GM19467 (cell line): ENCODE measurements around the gene NT5C1A.

Source experiments
- ATAC-seq: cut with Tn5 transposase; IDR thresholded peaks from one replicate; pipeline ENCODE4 v1.9.1; 2021; ENCODE audit warnings: mild to moderate bottlenecking, moderate library complexity; ENCODE audit not compliant: unreplicated experiment

Gene NT5C1A

GRCh38 chr1:39671793-39672550 lies at the start of gene NT5C1A:
TSS of gene NT5C1A (minus strand) at chr1:39672107. CDS start at chr1:39672038, 69 bp downstream.
- ATAC-seq, result no peak

- ATAC-seq, result no peak
Measured at GRCh38 chr1:39721664-39722063, 49.8 kb upstream of the NT5C1A start.

- ATAC-seq, result no peak
Measured at GRCh38 chr1:39720094-39720999, 48.4 kb upstream of the NT5C1A start.

- ATAC-seq, result no peak
Measured at GRCh38 chr1:39717809-39718208, 45.9 kb upstream of the NT5C1A start.

- ATAC-seq, result no peak
Measured at GRCh38 chr1:39713557-39713956, 41.6 kb upstream of the NT5C1A start.

GRCh38 chr1:39711966-39712340 lies 40.0 kb upstream of the NT5C1A start:
- no peak for ATAC-seq

GRCh38 chr1:39711104-39711965 lies 39.4 kb upstream of the NT5C1A start:
- no peak for ATAC-seq

- no peak for ATAC-seq
Measured at GRCh38 chr1:39707506-39707905, 35.6 kb upstream of the NT5C1A start.

GRCh38 chr1:39704757-39705156 lies 32.9 kb upstream of the NT5C1A start:
- ATAC-seq, result no peak

- no peak for ATAC-seq
Measured at GRCh38 chr1:39701049-39701439, 29.1 kb upstream of the NT5C1A start.

GRCh38 chr1:39700348-39700747 lies 28.4 kb upstream of the NT5C1A start:
- no peak for ATAC-seq

GRCh38 chr1:39699419-39699818 lies 27.5 kb upstream of the NT5C1A start:
- no peak for ATAC-seq

- no peak for ATAC-seq
Measured at GRCh38 chr1:39698568-39698967, 26.7 kb upstream of the NT5C1A start.

GRCh38 chr1:39696448-39696847 lies 24.5 kb upstream of the NT5C1A start:
- no peak for ATAC-seq

- no peak for ATAC-seq
Measured at GRCh38 chr1:39695016-39695415, 23.1 kb upstream of the NT5C1A start.

GRCh38 chr1:39694026-39694425 lies 22.1 kb upstream of the NT5C1A start:
- no peak for ATAC-seq

GRCh38 chr1:39692152-39693074 lies 20.5 kb upstream of the NT5C1A start:
- ATAC-seq, result no peak

GRCh38 chr1:39691383-39692151 lies 19.7 kb upstream of the NT5C1A start, which contains the start of gene HPCAL4:
TSS of gene HPCAL4 (minus strand) at chr1:39691433. CDS start at chr1:39684603, 6,830 bp downstream.
- peak; percentile 89 for ATAC-seq

- ATAC-seq, result no peak
Measured at GRCh38 chr1:39690794-39691382, 19.0 kb upstream of the NT5C1A start.
